ENCODE results near the gene ZDHHC20.

The ZDHHC20 gene

GRCh38 chr13:21362741-21363140, 96.4 kb downstream of the ZDHHC20 start:
- H3K36me3 ChIP-seq (ENCODE audit: control insufficient read depth, insufficient read depth, low read length) = no peaks in the 10 kb centered on the region
- H3K9me3 ChIP-seq (ENCODE audit: control insufficient read depth, insufficient read depth, low read length) = no peaks in the 10 kb centered on the region

DNA sequence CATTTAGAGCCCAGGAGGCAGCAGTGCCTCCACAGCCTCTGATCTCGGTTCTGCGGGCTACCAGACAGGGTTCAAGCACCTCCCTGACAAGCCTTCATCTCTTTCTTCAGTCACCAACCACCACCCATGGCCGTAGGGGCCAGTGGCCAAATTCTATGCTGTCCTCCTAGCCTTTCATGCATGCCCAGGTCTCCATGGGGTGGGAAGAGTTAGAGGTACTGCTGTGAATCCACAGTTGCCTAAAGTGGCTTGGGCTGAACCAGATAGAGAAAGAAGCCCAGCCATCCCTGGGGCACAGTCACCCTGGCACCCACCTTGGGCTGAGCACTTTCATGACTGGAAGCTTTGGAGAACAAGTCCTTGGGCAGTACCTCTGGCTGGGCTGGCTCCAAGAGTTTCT, 97.4 kb downstream of the ZDHHC20 start:
- Histone ChIP-seq H3K9me3 (ENCODE audit: control insufficient read depth, insufficient read depth, low read length) (no peaks in the 10 kb centered on the region), H3K4me3 (ENCODE audit: low read depth, low read length) (no peak overlapping the region), H3K4me1 (ENCODE audit: control insufficient read depth, insufficient read depth, low read length) (0 out of 2 replicates have a peak, but pooled peaks cover 4% of the 10 kb centered on the region), H3K27ac (ENCODE audit: low read depth, low read length) (no peak overlapping the region), H3K36me3 (ENCODE audit: control insufficient read depth, insufficient read depth, low read length) (no peaks in the 10 kb centered on the region), H3K27me3 (ENCODE audit: control insufficient read depth, insufficient read depth, low read length) (no peaks in the 10 kb centered on the region), H3K9ac (ENCODE audit: low read depth, low read length) (no peak overlapping the region)

More at GRCh38 chr13:21362741-21363140, 96.4 kb downstream of the ZDHHC20 start:
- no peak overlapping the region for H3K27ac ChIP-seq (ENCODE audit: low read depth, low read length)
- 0 out of 2 replicates have a peak, but pooled peaks cover 4% of the 10 kb centered on the region for H3K4me1 ChIP-seq (ENCODE audit: control insufficient read depth, insufficient read depth, low read length)
- no peak overlapping the region for H3K4me3 ChIP-seq (ENCODE audit: low read depth, low read length)
- H3K9ac ChIP-seq (ENCODE audit: low read depth, low read length) = no peak overlapping the region
- no peaks in the 10 kb centered on the region for H3K27me3 ChIP-seq (ENCODE audit: control insufficient read depth, insufficient read depth, low read length)

GRCh38 chr13:21361123-21361522, 98.0 kb downstream of the ZDHHC20 start:
- Histone ChIP-seq H3K4me3 (ENCODE audit: low read depth, low read length) (no peak overlapping the region), H3K36me3 (ENCODE audit: control insufficient read depth, insufficient read depth, low read length) (no peaks in the 10 kb centered on the region), H3K9ac (ENCODE audit: low read depth, low read length) (no peak overlapping the region), H3K27ac (ENCODE audit: low read depth, low read length) (no peak overlapping the region), H3K4me1 (ENCODE audit: control insufficient read depth, insufficient read depth, low read length) (0 out of 2 replicates have a peak, but pooled peaks cover 4% of the 10 kb centered on the region), H3K9me3 (ENCODE audit: control insufficient read depth, insufficient read depth, low read length) (no peaks in the 10 kb centered on the region), H3K27me3 (ENCODE audit: control insufficient read depth, insufficient read depth, low read length) (no peaks in the 10 kb centered on the region)

DNA sequence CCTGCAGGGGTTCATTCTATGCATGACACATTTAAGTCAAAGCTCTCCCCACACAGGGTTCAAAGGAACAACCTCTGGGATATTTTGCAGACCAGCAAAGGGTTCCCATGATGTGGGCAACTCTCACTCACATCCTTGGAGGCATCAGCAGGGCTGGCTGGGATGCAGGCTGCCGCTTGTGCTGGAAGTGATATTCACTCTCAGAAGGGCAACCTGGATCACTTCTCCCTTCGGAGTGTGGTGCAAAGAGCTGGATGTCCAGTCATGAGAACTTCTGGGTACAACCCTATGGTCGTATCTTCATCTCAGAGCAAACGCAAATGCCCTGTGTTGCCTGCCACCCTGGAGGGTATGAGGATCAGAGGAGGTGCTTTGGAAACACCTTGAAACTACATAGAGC, 98.6 kb downstream of the ZDHHC20 start:
- Histone ChIP-seq H3K9me3 (ENCODE audit: control insufficient read depth, insufficient read depth, low read length) (no peaks in the 10 kb centered on the region), H3K36me3 (ENCODE audit: control insufficient read depth, insufficient read depth, low read length) (no peaks in the 10 kb centered on the region), H3K4me3 (ENCODE audit: low read depth, low read length) (no peak overlapping the region), H3K27me3 (ENCODE audit: control insufficient read depth, insufficient read depth, low read length) (no peaks in the 10 kb centered on the region), H3K4me1 (ENCODE audit: control insufficient read depth, insufficient read depth, low read length) (no peaks in the 10 kb centered on the region), H3K27ac (ENCODE audit: low read depth, low read length) (no peak overlapping the region), H3K9ac (ENCODE audit: low read depth, low read length) (no peak overlapping the region)

DNA sequence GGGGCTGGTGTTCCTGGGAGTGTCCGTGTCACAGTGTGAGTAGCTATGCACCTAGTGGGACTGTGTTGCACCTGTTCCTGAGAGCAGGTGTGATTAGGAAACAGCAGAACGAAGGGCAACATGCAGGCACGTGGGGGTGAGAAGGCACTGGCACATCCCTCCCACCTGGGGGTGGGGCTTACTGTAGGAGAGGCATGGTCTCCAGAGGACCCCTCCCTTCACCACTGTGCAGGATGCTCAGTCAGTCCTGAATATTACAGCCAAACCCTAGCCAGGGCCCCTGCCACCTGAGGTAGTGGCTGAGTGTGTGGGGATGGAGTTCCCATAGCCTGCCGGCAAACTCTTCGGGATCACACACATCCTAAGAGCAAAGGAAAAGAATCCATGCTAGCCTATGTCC, 99.2 kb downstream of the ZDHHC20 start:
- H3K36me3 ChIP-seq (ENCODE audit: control insufficient read depth, insufficient read depth, low read length) = no peaks in the 10 kb centered on the region
- H3K9me3 ChIP-seq (ENCODE audit: control insufficient read depth, insufficient read depth, low read length) = no peaks in the 10 kb centered on the region
- no peaks in the 10 kb centered on the region for H3K4me1 ChIP-seq (ENCODE audit: control insufficient read depth, insufficient read depth, low read length)
- H3K4me3 ChIP-seq (ENCODE audit: low read depth, low read length) = no peak overlapping the region
- H3K27me3 ChIP-seq (ENCODE audit: control insufficient read depth, insufficient read depth, low read length) = no peaks in the 10 kb centered on the region
- H3K9ac ChIP-seq (ENCODE audit: low read depth, low read length) = no peak overlapping the region
- no peak overlapping the region for H3K27ac ChIP-seq (ENCODE audit: low read depth, low read length)

DNA sequence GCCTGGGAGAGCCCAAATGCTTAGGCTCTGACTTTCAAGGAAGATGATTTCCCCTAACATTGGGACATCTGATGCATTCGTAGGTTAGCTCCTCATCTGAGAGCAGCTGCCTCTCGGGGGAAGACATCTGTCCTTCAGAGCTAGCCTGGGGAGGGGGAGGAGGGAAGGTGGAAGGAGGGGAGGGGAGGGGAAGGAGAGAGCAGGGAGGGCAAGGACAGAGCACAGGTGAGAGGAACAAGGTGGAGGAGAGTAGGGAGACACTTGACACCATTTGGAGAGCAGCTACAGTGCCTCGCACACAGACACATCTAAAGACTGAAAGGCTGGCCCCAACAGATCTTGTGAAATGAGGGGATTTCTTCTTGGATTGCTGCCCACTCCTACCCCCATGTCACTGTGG, 103.8 kb downstream of the ZDHHC20 start:
- H3K27me3 ChIP-seq (ENCODE audit: control insufficient read depth, insufficient read depth, low read length) = no peaks in the 10 kb centered on the region
- H3K27ac ChIP-seq (ENCODE audit: low read depth, low read length) = no peak overlapping the region

GRCh38 chr13:21354721-21355120, 104.4 kb downstream of the ZDHHC20 start:
- H3K9me3 ChIP-seq (ENCODE audit: control insufficient read depth, insufficient read depth, low read length) = no peaks in the 10 kb centered on the region
- H3K9ac ChIP-seq (ENCODE audit: low read depth, low read length) = no peak overlapping the region
- H3K27ac ChIP-seq (ENCODE audit: low read depth, low read length) = no peak overlapping the region
- H3K36me3 ChIP-seq (ENCODE audit: control insufficient read depth, insufficient read depth, low read length) = no peaks in the 10 kb centered on the region
- no peaks in the 10 kb centered on the region for H3K27me3 ChIP-seq (ENCODE audit: control insufficient read depth, insufficient read depth, low read length)
- H3K4me3 ChIP-seq (ENCODE audit: low read depth, low read length) = no peak overlapping the region
- H3K4me1 ChIP-seq (ENCODE audit: control insufficient read depth, insufficient read depth, low read length) = no peaks in the 10 kb centered on the region

More for the DNA sequence above, 103.8 kb downstream of the ZDHHC20 start:
- H3K9me3 ChIP-seq (ENCODE audit: control insufficient read depth, insufficient read depth, low read length) = no peaks in the 10 kb centered on the region
- H3K4me3 ChIP-seq (ENCODE audit: low read depth, low read length) = no peak overlapping the region
- H3K4me1 ChIP-seq (ENCODE audit: control insufficient read depth, insufficient read depth, low read length) = no peaks in the 10 kb centered on the region
- H3K9ac ChIP-seq (ENCODE audit: low read depth, low read length) = no peak overlapping the region
- H3K36me3 ChIP-seq (ENCODE audit: control insufficient read depth, insufficient read depth, low read length) = no peaks in the 10 kb centered on the region

GRCh38 chr13:21348488-21349120, 110.5 kb downstream of the ZDHHC20 start:
- Histone ChIP-seq H3K9me3 (ENCODE audit: control insufficient read depth, insufficient read depth, low read length) (no peaks in the 10 kb centered on the region), H3K4me3 (ENCODE audit: low read depth, low read length) (no peak overlapping the region), H3K27me3 (ENCODE audit: control insufficient read depth, insufficient read depth, low read length) (no peaks in the 10 kb centered on the region), H3K4me1 (ENCODE audit: control insufficient read depth, insufficient read depth, low read length) (no peaks in the 10 kb centered on the region), H3K27ac (ENCODE audit: low read depth, low read length) (no peak overlapping the region), H3K36me3 (ENCODE audit: control insufficient read depth, insufficient read depth, low read length) (no peaks in the 10 kb centered on the region), H3K9ac (ENCODE audit: low read depth, low read length) (no peak overlapping the region)

- H3K27ac ChIP-seq (ENCODE audit: low read depth, low read length) = no peak overlapping the region
- no peaks in the 10 kb centered on the region for H3K9me3 ChIP-seq (ENCODE audit: control insufficient read depth, insufficient read depth, low read length)
- no peaks in the 10 kb centered on the region for H3K36me3 ChIP-seq (ENCODE audit: control insufficient read depth, insufficient read depth, low read length)
- no peak overlapping the region for H3K9ac ChIP-seq (ENCODE audit: low read depth, low read length)
- H3K4me3 ChIP-seq (ENCODE audit: low read depth, low read length) = no peak overlapping the region
- no peaks in the 10 kb centered on the region for H3K4me1 ChIP-seq (ENCODE audit: control insufficient read depth, insufficient read depth, low read length)
- no peaks in the 10 kb centered on the region for H3K27me3 ChIP-seq (ENCODE audit: control insufficient read depth, insufficient read depth, low read length)
These were observed 111.3 kb downstream of the ZDHHC20 start for GRCh38 chr13:21347753-21348318.

DNA sequence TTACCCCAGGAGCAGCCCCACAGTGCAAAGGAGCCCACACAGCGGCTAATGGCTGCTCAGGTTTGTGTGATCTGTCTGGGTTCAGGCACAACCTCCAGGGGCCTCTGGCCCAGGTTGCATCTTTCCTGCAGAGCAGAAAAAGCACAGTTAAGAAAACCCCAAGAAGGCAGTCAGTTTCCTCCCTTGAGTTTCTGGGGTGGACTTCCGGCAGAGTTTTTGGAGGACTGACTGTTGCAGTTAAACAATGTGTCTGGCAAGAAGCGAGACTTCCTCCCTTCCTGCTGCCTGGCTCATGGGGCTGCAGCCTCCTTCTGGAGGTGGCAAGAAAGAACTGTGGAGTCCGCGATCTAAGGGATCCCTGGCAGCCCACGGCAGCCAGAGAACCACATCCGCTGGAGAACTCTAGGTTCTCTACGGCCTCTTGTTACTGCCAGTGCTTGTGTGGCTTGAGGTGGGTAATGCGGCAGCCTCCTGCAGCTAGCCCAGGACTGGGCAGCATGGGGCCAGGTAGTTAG, 114.4 kb downstream of the ZDHHC20 start:
- H3K27me3 ChIP-seq (ENCODE audit: control insufficient read depth, insufficient read depth, low read length) = no peaks in the 10 kb centered on the region
- H3K9ac ChIP-seq (ENCODE audit: low read depth, low read length) = no peak overlapping the region
- H3K27ac ChIP-seq (ENCODE audit: low read depth, low read length) = no peak overlapping the region
- no peaks in the 10 kb centered on the region for H3K4me1 ChIP-seq (ENCODE audit: control insufficient read depth, insufficient read depth, low read length)
- no peak overlapping the region for H3K4me3 ChIP-seq (ENCODE audit: low read depth, low read length)
- H3K36me3 ChIP-seq (ENCODE audit: control insufficient read depth, insufficient read depth, low read length) = no peaks in the 10 kb centered on the region
- no peaks in the 10 kb centered on the region for H3K9me3 ChIP-seq (ENCODE audit: control insufficient read depth, insufficient read depth, low read length)

DNA sequence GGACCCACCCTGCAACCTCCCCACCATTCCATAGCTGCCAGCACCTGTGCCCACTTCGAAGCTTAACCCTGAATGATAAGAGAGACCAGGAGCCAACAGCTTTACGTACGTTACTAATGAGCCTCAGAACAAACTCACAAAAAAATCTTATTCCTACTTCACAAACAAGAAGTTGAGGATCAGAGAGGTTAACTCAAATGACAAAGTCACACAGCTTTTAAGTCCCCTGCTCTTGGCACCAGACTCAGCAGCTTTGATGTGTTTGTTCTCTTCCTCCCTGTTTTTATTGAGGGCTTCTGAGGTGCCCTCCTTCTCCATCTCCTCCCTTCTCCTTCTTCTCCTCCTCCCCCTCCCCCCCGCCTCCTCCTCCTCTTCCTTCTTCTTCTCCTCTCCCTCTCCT, 115.4 kb downstream of the ZDHHC20 start:
- no peaks in the 10 kb centered on the region for H3K9me3 ChIP-seq (ENCODE audit: control insufficient read depth, insufficient read depth, low read length)
- no peak overlapping the region for H3K4me3 ChIP-seq (ENCODE audit: low read depth, low read length)
- H3K9ac ChIP-seq (ENCODE audit: low read depth, low read length) = no peak overlapping the region
- no peaks in the 10 kb centered on the region for H3K27me3 ChIP-seq (ENCODE audit: control insufficient read depth, insufficient read depth, low read length)
- H3K27ac ChIP-seq (ENCODE audit: low read depth, low read length) = no peak overlapping the region
- H3K36me3 ChIP-seq (ENCODE audit: control insufficient read depth, insufficient read depth, low read length) = no peaks in the 10 kb centered on the region
- H3K4me1 ChIP-seq (ENCODE audit: control insufficient read depth, insufficient read depth, low read length) = peaks cover 4% of the 10 kb centered on the region; the same call in 1 of the 2 replicates
